K562 (cell line): ENCODE results near the gene REC8. TPM values are rescaled to one million over a fixed set of nuclear protein-coding genes. Genes with fewer than 3 reads are reported as not detected.

ENCODE experiments used
- CEBPZ ChIP-seq: fragments of 150-350 bp; IDR thresholded peaks from 2 replicates; pipeline ENCODE4 v1.6.1; 2014; ENCODE audit warnings: low read depth, mild to moderate bottlenecking, low read length, borderline replicate concordance
- CHD1 ChIP-seq: fragments of 200-600 bp; sonication (generic); IDR thresholded peaks from one replicate; pipeline ENCODE4 v1.6.1; 2012; ENCODE audit warnings: mild to moderate bottlenecking, moderate library complexity, low read length, inconsistent platforms
- FOSL1 ChIP-seq: fragments of 200-800 bp; sonication (Bioruptor generic); conservative IDR thresholded peaks from 2 replicates; pipeline ENCODE4 v1.6.1; 2016; ENCODE audit warnings: missing genetic modification characterization, missing compliant biosample characterization
- MAX ChIP-seq: sonication (generic); formaldehyde crosslinking; IDR thresholded peaks from 2 replicates; pipeline ENCODE4 v1.9.0; 2022; ENCODE audit warnings: mild to moderate bottlenecking, missing genetic modification reagents
- MYC ChIP-seq, 2 experiments: fragments of 250-450 bp in 1 of 2; sonication (Bioruptor Pico) in 1 of 2; IDR thresholded peaks; 2 replicates each; pipeline versions ENCODE4 v1.5.1 to v1.6.1; 2012 to 2021; ENCODE audit warnings: low read depth in 2 of 2, borderline replicate concordance in 1 of 2, improper control_type of control experiment in 1 of 2, low read length in 1 of 2, mild to moderate bottlenecking in 1 of 2, moderate library complexity in 1 of 2
- RBM22 ChIP-seq: fragments of 200-400 bp; formaldehyde crosslinking; IDR thresholded peaks from 2 replicates; pipeline ENCODE4 v1.6.1; 2018; ENCODE audit warnings: low read length, low read depth; ENCODE audit not compliant: poor library complexity, severe bottlenecking
- REST ChIP-seq, 2 experiments: fragments of 450-650 bp; formaldehyde crosslinking in 1 of 2; IDR thresholded peaks; 2 replicates each; pipeline versions ENCODE4 v1.4.0 to v1.6.1; 2014 to 2020; ENCODE audit warnings: mild to moderate bottlenecking in 2 of 2, borderline replicate concordance in 1 of 2, low read depth in 1 of 2
- SNIP1 ChIP-seq: fragments of 450-650 bp; IDR thresholded peaks from 2 replicates; pipeline ENCODE4 v1.7.1; 2017; ENCODE audit warnings: low read depth, mild to moderate bottlenecking
- SP2 ChIP-seq: IDR thresholded peaks from 2 replicates; pipeline ENCODE4 v1.6.1; 2011; ENCODE audit warnings: mild to moderate bottlenecking, low read depth, low read length, moderate library complexity; ENCODE audit not compliant: poor library complexity, severe bottlenecking; ENCODE audit errors: extremely low read depth
- ZFP1 ChIP-seq: fragments of 450-650 bp; formaldehyde crosslinking; IDR thresholded peaks from 2 replicates; pipeline ENCODE4 v1.4.0; 2020; ENCODE audit warnings: mild to moderate bottlenecking, mixed read lengths
- ZNF253 ChIP-seq: fragments of 250-450 bp; sonication (Bioruptor Pico); conservative IDR thresholded peaks from 2 replicates; pipeline ENCODE4 v1.6.1; 2021; ENCODE audit warnings: mild to moderate bottlenecking
- ZNF655 ChIP-seq: fragments of 250-450 bp; sonication (Bioruptor Pico); IDR thresholded peaks from 2 replicates; pipeline ENCODE4 v1.5.0; 2021
- polyA plus RNA-seq, 8 experiments: library from polyadenylated mRNA; depleted of rRNA in 4 of 8; stranded (reverse) in 5 of 8; unstranded in 3 of 8; fragments of >200 nt; fragmentation: Nextera tagmentation in 2 of 8; fragmentation: Illumina TruSeq in 1 of 8; extraction: Ambion mirVana in 2 of 8; extraction: Trizol in 1 of 8; gene quantifications; 2 replicates each; pipeline versions ENCODE4 v1.2.1 to v1.2.3, GENCODE V29; 2011 to 2014; ENCODE audit warnings: inconsistent platforms in 1 of 8, missing spikeins in 1 of 8
- total RNA-seq, 7 experiments: library from RNA; depleted of rRNA in 6 of 7; stranded (reverse); fragments of >200 nt in 6 of 7; fragmentation: Illumina TruSeq in 2 of 7; extraction: Trizol in 2 of 7; gene quantifications; 2 replicates each; pipeline versions ENCODE4 v1.2.1 to v1.2.3, GENCODE V29; 2011 to 2021; ENCODE audit warnings: low replicate concordance in 1 of 7

REC8 gene
- total and polyA plus RNA-seq, 9 of the 15 experiments (the other 6 are each of a cell fraction or from before 2014, with no cell fraction given) = 0.11 to 2.5 (median 0.85) TPM

GRCh38 chr14:24141097-24141880 lies 30.6 kb upstream of the REC8 start, which contains the start of gene EMC9 (continued):
- TF ChIP-seq REST (IDR thresholded peaks at IDR 0.05; ENCODE audit: borderline replicate concordance) (peak; percentile 61), REST (CRISPR knock-in tag; IDR thresholded peaks at IDR 0.05; ENCODE audit: low read depth) (0 out of 2 replicates have a peak, but pooled peaks have one; percentile 28), CHD1 (no peak), MYC (IDR thresholded peaks at IDR 0.05; ENCODE audit: low read depth, low read length) (peak; percentile 31; the same call in 1 of the 2 replicates), MYC (CRISPR knock-in tag; IDR thresholded peaks at IDR 0.05; ENCODE audit: borderline replicate concordance, low read depth) (no peak), CEBPZ (peak; percentile 54; the same call in 1 of the 2 replicates), RBM22 (peak; percentile 43), SP2 (peak; percentile 45), SNIP1 (no peak), FOSL1 (tag) (no peak), MAX (CRISPR knock-in tag) (peak; percentile 69), ZFP1 (no peak), ZNF253 (no peak), ZNF655 (no peak)
